Mesendoderm (in vitro differentiated cells): Measurements from ENCODE around the gene FTH1. TPM values are rescaled to one million over a fixed set of nuclear protein-coding genes. Genes with fewer than 3 reads are reported as not detected.

Experiments
- DNase-seq: peaks from one replicate; pipeline ENCODE4 v3.0.0; 2013
- H2AK5ac ChIP-seq: 2 replicates; pipeline ENCODE4 v1.6.1; 2013; ENCODE audit warnings: low read length, inconsistent platforms
- H2BK120ac ChIP-seq: 2 replicates; pipeline ENCODE4 v1.6.1; 2013; ENCODE audit warnings: low read depth, mild to moderate bottlenecking, low read length, moderate library complexity, mixed read lengths
- H2BK15ac ChIP-seq: replicated peaks from 2 replicates; pipeline ENCODE4 v1.6.1; 2013; ENCODE audit warnings: low read depth, mild to moderate bottlenecking, moderate library complexity
- H2BK5ac ChIP-seq: 2 replicates; pipeline ENCODE4 v1.6.1; 2013; ENCODE audit warnings: low read length, inconsistent platforms
- H3K18ac ChIP-seq: 2 replicates; pipeline ENCODE4 v1.6.1; 2013; ENCODE audit warnings: mild to moderate bottlenecking, low read length, mixed read lengths
- H3K23ac ChIP-seq: one replicate; pipeline ENCODE4 v1.6.1; 2013; ENCODE audit warnings: low read length
- H3K27ac ChIP-seq: 2 replicates; pipeline ENCODE4 v1.5.1; 2013; ENCODE audit warnings: low read depth, mild to moderate bottlenecking, inconsistent platforms, low read length, moderate library complexity
- H3K27me3 ChIP-seq: 2 replicates; pipeline ENCODE4 v1.6.1; 2013; ENCODE audit warnings: low read length, control low read depth, mild to moderate bottlenecking, inconsistent platforms; ENCODE audit not compliant: insufficient read depth, poor library complexity
- H3K36me3 ChIP-seq: 2 replicates; pipeline ENCODE4 v1.6.1; 2013; ENCODE audit warnings: low read length, inconsistent platforms; ENCODE audit not compliant: control insufficient read depth, insufficient read depth
- H3K4ac ChIP-seq: one replicate; pipeline ENCODE4 v1.6.1; 2013; ENCODE audit warnings: low read depth, mild to moderate bottlenecking, low read length, moderate library complexity
- H3K4me1 ChIP-seq: 2 replicates; pipeline ENCODE4 v1.6.1; 2013; ENCODE audit warnings: low read depth, low read length, inconsistent platforms; ENCODE audit not compliant: control insufficient read depth
- H3K4me2 ChIP-seq: 2 replicates; pipeline ENCODE4 v1.6.1; 2013; ENCODE audit warnings: low read length
- H3K4me3 ChIP-seq: 2 replicates; pipeline ENCODE4 v1.5.1; 2013; ENCODE audit warnings: mild to moderate bottlenecking, low read length
- H3K56ac ChIP-seq: one replicate; pipeline ENCODE4 v1.6.1; 2013; ENCODE audit warnings: low read length
- H3K79me1 ChIP-seq: 2 replicates; pipeline ENCODE4 v1.6.1; 2013; ENCODE audit warnings: low read length, inconsistent platforms
- H3K79me2 ChIP-seq: 2 replicates; pipeline ENCODE4 v1.6.1; 2013; ENCODE audit warnings: mild to moderate bottlenecking, low read length; ENCODE audit not compliant: control insufficient read depth, insufficient read depth
- H3K9ac ChIP-seq: 2 replicates; pipeline ENCODE4 v1.6.1; 2013; ENCODE audit warnings: low read length, inconsistent platforms
- H4K5ac ChIP-seq: one replicate; pipeline ENCODE4 v1.6.1; 2013; ENCODE audit warnings: low read length
- H4K8ac ChIP-seq: one replicate; pipeline ENCODE4 v1.6.1; 2013; ENCODE audit warnings: low read depth, mild to moderate bottlenecking, control low read depth, low read length, moderate library complexity
- WGBS: extraction: QIAGEN DNeasy Blood & Tissue Kit; methylation state at CpG from one replicate; pipeline ENCODE4 v1.1.7; 2013; ENCODE audit warnings: low lambda C conversion rate, missing lambda C conversion rate; ENCODE audit not compliant: insufficient coverage; ENCODE audit errors: extremely low coverage; 5-methylcytosine and 5-hydroxymethylcytosine counted together
- polyA plus RNA-seq, 2 experiments: library from polyadenylated mRNA; stranded (reverse); fragments of 200-250 nt; gene quantifications; one replicate each; pipeline ENCODE4 v1.2.3, GENCODE V29; 2013

Gene FTH1
- 1,625 TPM for polyA plus RNA-seq (2013, experiment 1 of 2)
- polyA plus RNA-seq (2013, experiment 2 of 2), result 1,633 TPM

- peak within 1 kb of the TSS; percentile 98 for H2AK5ac ChIP-seq
- peak within 1 kb of the TSS; percentile 28 for H4K8ac ChIP-seq
- peaks cover 29% of the 10 kb centered on the region for H3K79me2 ChIP-seq
- H3K18ac ChIP-seq, result peak within 1 kb of the TSS; percentile 99
- peak within 1 kb of the TSS; percentile 92 for H3K23ac ChIP-seq
- H3K27me3 ChIP-seq, result no peaks in the 10 kb centered on the region
- H2BK120ac ChIP-seq, result peak within 1 kb of the TSS; percentile 95
- peak within 1 kb of the TSS; percentile 78 for H4K5ac ChIP-seq
- no CpG with 5 or more reads among the region's 93 CpGs for WGBS
- H2BK15ac ChIP-seq, result no peak within 1 kb of the TSS
- peaks cover 14% of the 10 kb centered on the region for H3K36me3 ChIP-seq
- peak within 1 kb of the TSS; percentile 99 for H3K56ac ChIP-seq
- H3K9ac ChIP-seq, result peak within 1 kb of the TSS; percentile 98
- H2BK5ac ChIP-seq, result peak within 1 kb of the TSS; percentile 89
- DNase-seq, result peak; percentile 93
- peak within 1 kb of the TSS; percentile 84 for H3K4me3 ChIP-seq
- H3K4me1 ChIP-seq, result peaks cover 17% of the 10 kb centered on the region
- H3K79me1 ChIP-seq, result peaks cover 14% of the 10 kb centered on the region
- peak within 1 kb of the TSS; percentile 97 for H3K4ac ChIP-seq
- H3K27ac ChIP-seq, result peak within 1 kb of the TSS; percentile 94
- peak within 1 kb of the TSS; percentile 99 for H3K4me2 ChIP-seq
Measured at GRCh38 chr11:61967116-61967923, at the start of gene FTH1. Gene FTH1 (minus strand): TSS chr11:61967634. CDS start chr11:61967425, 209 bp downstream.

GRCh38 chr11:62015615-62016014, 48.2 kb upstream of the FTH1 start:
- no peaks in the 10 kb centered on the region for H3K79me2 ChIP-seq
- no peak overlapping the region for H4K5ac ChIP-seq
- H3K9ac ChIP-seq, result no peak overlapping the region
- H3K36me3 ChIP-seq, result no peaks in the 10 kb centered on the region
- H3K56ac ChIP-seq, result no peak overlapping the region
- no peak overlapping the region for H2AK5ac ChIP-seq
- no peak overlapping the region for H4K8ac ChIP-seq
- H3K4me1 ChIP-seq, result no peaks in the 10 kb centered on the region
- H2BK5ac ChIP-seq, result no peak overlapping the region
- H3K4ac ChIP-seq, result no peak overlapping the region
- no peak overlapping the region for H3K4me3 ChIP-seq
- H3K27ac ChIP-seq, result no peak overlapping the region
- H3K27me3 ChIP-seq, result no peaks in the 10 kb centered on the region
- WGBS, result no CpG with 5 or more reads among the region's 7 CpGs
- no peak overlapping the region for H3K23ac ChIP-seq
- H2BK15ac ChIP-seq, result no peak overlapping the region
- no peak overlapping the region for H3K18ac ChIP-seq
- no peak overlapping the region for H3K4me2 ChIP-seq
- no peak overlapping the region for H2BK120ac ChIP-seq
- H3K79me1 ChIP-seq, result no peaks in the 10 kb centered on the region
- no peak for DNase-seq

GRCh38 chr11:62013537-62014476, 46.4 kb upstream of the FTH1 start:
- Histone ChIP-seq H4K8ac (no peak overlapping the region), H2BK15ac (no peak overlapping the region), H3K23ac (no peak overlapping the region), H3K4ac (no peak overlapping the region), H3K27me3 (no peaks in the 10 kb centered on the region), H3K4me3 (no peak overlapping the region), H3K79me2 (no peaks in the 10 kb centered on the region), H3K18ac (no peak overlapping the region), H2BK5ac (no peak overlapping the region), H3K79me1 (no peaks in the 10 kb centered on the region), H3K9ac (no peak overlapping the region), H3K56ac (no peak overlapping the region), H2AK5ac (no peak overlapping the region), H4K5ac (no peak overlapping the region), H3K36me3 (no peaks in the 10 kb centered on the region), H3K4me2 (no peak overlapping the region), H2BK120ac (no peak overlapping the region), H3K4me1 (no peaks in the 10 kb centered on the region), H3K27ac (no peak overlapping the region)
- no peak for DNase-seq
- no CpG with 5 or more reads among the region's 15 CpGs for WGBS

- no peak overlapping the region for H2AK5ac ChIP-seq
- WGBS, result no CpG with 5 or more reads among the region's 5 CpGs
- H2BK15ac ChIP-seq, result no peak overlapping the region
- no peak overlapping the region for H3K4me3 ChIP-seq
- H3K27ac ChIP-seq, result no peak overlapping the region
- no peak overlapping the region for H4K8ac ChIP-seq
- H2BK120ac ChIP-seq, result no peak overlapping the region
- H3K23ac ChIP-seq, result no peak overlapping the region
- H3K18ac ChIP-seq, result no peak overlapping the region
- no peak overlapping the region for H3K56ac ChIP-seq
- no peak overlapping the region for H4K5ac ChIP-seq
- no peak overlapping the region for H3K4me2 ChIP-seq
- no peaks in the 10 kb centered on the region for H3K4me1 ChIP-seq
- no peak for DNase-seq
- no peaks in the 10 kb centered on the region for H3K79me2 ChIP-seq
- no peak overlapping the region for H2BK5ac ChIP-seq
- no peaks in the 10 kb centered on the region for H3K27me3 ChIP-seq
- no peaks in the 10 kb centered on the region for H3K79me1 ChIP-seq
- H3K36me3 ChIP-seq, result no peaks in the 10 kb centered on the region
- H3K4ac ChIP-seq, result no peak overlapping the region
- H3K9ac ChIP-seq, result no peak overlapping the region
Measured at GRCh38 chr11:62012832-62013461, 45.5 kb upstream of the FTH1 start.

GRCh38 chr11:62012451-62012831, 45.0 kb upstream of the FTH1 start:
- H3K27me3 ChIP-seq, result no peaks in the 10 kb centered on the region
- no peak overlapping the region for H2BK5ac ChIP-seq
- H3K4ac ChIP-seq, result no peak overlapping the region
- H3K23ac ChIP-seq, result no peak overlapping the region
- H3K4me2 ChIP-seq, result no peak overlapping the region
- H3K18ac ChIP-seq, result no peak overlapping the region
- no peak overlapping the region for H3K9ac ChIP-seq
- no peaks in the 10 kb centered on the region for H3K79me2 ChIP-seq
- WGBS, result no CpG with 5 or more reads among the region's 3 CpGs
- DNase-seq, result no peak
- H3K4me1 ChIP-seq, result no peaks in the 10 kb centered on the region
- no peak overlapping the region for H3K4me3 ChIP-seq
- H2AK5ac ChIP-seq, result no peak overlapping the region
- H3K56ac ChIP-seq, result no peak overlapping the region
- no peaks in the 10 kb centered on the region for H3K36me3 ChIP-seq
- H4K5ac ChIP-seq, result no peak overlapping the region
- no peak overlapping the region for H2BK15ac ChIP-seq
- H2BK120ac ChIP-seq, result no peak overlapping the region
- no peaks in the 10 kb centered on the region for H3K79me1 ChIP-seq
- no peak overlapping the region for H4K8ac ChIP-seq
- no peak overlapping the region for H3K27ac ChIP-seq
